Middle frontal gyrus (tissue), 1 donor: Measurements from ENCODE around the gene ZNG1A.
"Not testable (repeated sequence)": the region's sequence is repeated elsewhere in the genome, so short reads cannot be mapped to it uniquely, and the experiment has no call there.

Experiments
- DNase-seq: peaks from one replicate; pipeline ENCODE4 v3.0.0-alpha.2; 2015; ENCODE audit warnings: low spot score; ENCODE audit errors: extremely low spot score

The ZNG1A gene

GRCh38 chr9:98775-99174 lies 80.1 kb downstream of the ZNG1A start:
- not testable (repeated sequence) for DNase-seq

- not testable (repeated sequence) for DNase-seq
These were observed 83.9 kb downstream of the ZNG1A start for GRCh38 chr9:94992-95391.

GRCh38 chr9:94323-94722 lies 84.5 kb downstream of the ZNG1A start:
- not testable (repeated sequence) for DNase-seq

- DNase-seq, result not testable (repeated sequence)
These were observed 84.9 kb downstream of the ZNG1A start for GRCh38 chr9:93909-94308.

GRCh38 chr9:90851-91250 lies 88.0 kb downstream of the ZNG1A start:
- not testable (repeated sequence) for DNase-seq

GRCh38 chr9:88396-89037 lies 90.3 kb downstream of the ZNG1A start:
- not testable (repeated sequence) for DNase-seq

GRCh38 chr9:87860-88259 lies 91.0 kb downstream of the ZNG1A start:
- DNase-seq, result not testable (repeated sequence)

- not testable (repeated sequence) for DNase-seq
These were observed 91.8 kb downstream of the ZNG1A start for GRCh38 chr9:87105-87504.

GRCh38 chr9:86697-87096 lies 92.2 kb downstream of the ZNG1A start:
- not testable (repeated sequence) for DNase-seq

GRCh38 chr9:82932-83689 lies 95.7 kb downstream of the ZNG1A start:
- DNase-seq, result not testable (repeated sequence)

- DNase-seq, result not testable (repeated sequence)
These were observed 100.5 kb downstream of the ZNG1A start for GRCh38 chr9:78333-78732.

- DNase-seq, result not testable (repeated sequence)
These were observed 102.5 kb downstream of the ZNG1A start for GRCh38 chr9:76389-76788.

- DNase-seq, result not testable (repeated sequence)
These were observed 104.8 kb downstream of the ZNG1A start for GRCh38 chr9:73900-74525.

- DNase-seq, result not testable (repeated sequence)
These were observed 105.6 kb downstream of the ZNG1A start for GRCh38 chr9:73076-73899.
